NCI-H2029 (cell line): ENCODE results near the gene MRPL40.
A peak's percentile ranks its signal among the peaks of the same experiment; 100 is the strongest.
"Not testable (repeated sequence)": the region's sequence is repeated elsewhere in the genome, so short reads cannot be mapped to it uniquely, and the experiment has no call there.

Experiments
- DNase-seq: peaks from one replicate; lab custom pipeline; 2025; lab: John Stamatoyannopoulos, UW

Gene MRPL40

GRCh38 chr22:19442166-19442565 is 9.8 kb downstream of the MRPL40 start:
- DNase-seq = no peak

DNA sequence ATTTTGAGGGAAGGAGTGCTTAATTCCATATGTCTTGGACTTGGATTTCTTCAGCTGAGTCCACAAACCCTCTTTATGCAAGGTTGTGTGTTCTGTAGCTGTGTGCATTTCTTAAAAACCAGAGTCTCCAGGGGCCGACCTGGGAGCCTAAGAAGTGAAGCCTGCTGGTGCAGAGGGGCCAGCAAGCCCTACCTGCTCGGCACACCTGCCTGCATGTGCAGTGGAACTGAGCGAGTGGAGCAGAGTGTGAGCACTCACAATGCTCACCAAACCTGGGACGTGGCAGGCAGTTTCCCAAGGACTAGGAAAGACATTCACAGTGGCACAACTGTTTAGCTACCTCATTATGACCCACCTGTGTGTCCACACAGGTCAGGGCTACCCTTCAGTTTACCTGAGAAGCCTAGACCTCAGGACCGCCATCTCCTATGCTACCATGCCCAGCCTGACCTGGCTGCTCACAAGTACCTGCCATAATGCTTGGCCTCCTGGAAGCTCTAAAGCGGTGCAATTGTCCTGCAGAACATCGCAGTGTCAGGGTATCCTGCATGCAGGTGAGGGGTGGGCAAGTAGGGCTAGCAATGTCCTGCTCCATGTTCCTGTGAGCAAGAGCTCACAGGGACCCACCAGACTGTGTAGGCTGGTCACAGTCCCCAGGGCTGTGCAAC is 11.3 kb downstream of the MRPL40 start:
- DNase-seq = no peak

DNA sequence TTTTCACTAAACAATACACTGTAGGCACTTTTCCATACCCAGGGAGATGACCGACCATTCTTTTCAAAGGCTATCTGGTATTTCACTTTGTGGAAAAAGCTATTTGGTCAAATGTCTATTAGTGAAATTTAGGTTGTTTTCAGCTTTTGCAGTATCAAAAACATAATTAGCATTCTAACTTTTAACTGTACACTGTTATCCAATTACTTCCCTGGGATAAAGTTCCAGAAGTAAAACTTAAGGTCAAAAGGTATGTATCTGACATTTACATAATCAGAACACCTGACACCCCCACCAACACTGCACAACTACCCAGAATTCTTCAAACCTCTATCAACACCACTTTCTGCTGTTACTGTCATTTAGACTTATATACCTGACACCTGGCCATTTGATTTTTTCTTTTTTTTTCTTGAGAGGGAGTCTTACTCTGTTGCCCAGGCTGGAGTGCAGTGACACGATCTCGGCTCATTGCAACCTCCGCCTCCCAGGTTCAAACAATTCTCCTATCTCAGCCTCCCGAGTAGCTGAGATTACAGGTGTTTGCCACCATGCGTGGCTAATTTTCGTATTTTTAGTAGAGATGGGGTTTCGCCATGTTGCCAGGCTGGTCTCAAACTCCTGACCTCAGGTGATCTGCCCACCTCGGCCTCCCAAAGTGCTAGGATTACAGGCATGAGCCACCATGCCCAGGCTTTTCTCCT is 13.1 kb downstream of the MRPL40 start:
- DNase-seq = not testable (repeated sequence)

- DNase-seq = no peak
Observed at GRCh38 chr22:19446603-19447329, 14.4 kb downstream of the MRPL40 start.

- peak; percentile 78 for DNase-seq
Observed at GRCh38 chr22:19447330-19448075, 15.2 kb downstream of the MRPL40 start, which contains the start of gene C22orf39. TSS of gene C22orf39 (minus strand) at chr22:19447711. CDS start at chr22:19447688, 23 bp downstream.

DNA sequence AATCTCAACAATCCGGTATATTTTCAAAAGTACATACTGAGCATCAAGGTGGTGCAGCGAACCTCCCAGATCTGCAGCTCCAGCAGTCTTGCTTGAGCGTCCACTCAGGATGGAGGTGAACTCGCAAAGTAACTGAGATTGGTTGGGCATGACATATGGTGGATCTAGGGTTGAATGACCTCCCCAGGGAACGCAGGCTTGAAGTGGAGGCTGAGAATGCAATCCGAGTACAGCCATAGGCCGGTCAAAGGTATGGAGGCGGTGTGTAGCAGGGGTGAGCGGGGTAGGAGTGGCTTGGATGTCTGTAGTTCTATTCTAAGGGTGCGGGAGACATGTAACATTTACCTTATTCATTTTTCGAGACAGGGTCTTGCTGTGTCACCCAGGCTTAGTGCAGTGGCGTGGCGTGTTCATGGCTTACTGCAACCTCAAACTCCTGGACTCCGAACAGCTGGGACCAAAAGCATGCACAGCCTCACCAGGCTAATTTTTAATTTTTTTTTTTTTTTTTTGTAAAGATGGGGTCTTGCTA is 15.8 kb downstream of the MRPL40 start:
- DNase-seq = peak; percentile 16

DNA sequence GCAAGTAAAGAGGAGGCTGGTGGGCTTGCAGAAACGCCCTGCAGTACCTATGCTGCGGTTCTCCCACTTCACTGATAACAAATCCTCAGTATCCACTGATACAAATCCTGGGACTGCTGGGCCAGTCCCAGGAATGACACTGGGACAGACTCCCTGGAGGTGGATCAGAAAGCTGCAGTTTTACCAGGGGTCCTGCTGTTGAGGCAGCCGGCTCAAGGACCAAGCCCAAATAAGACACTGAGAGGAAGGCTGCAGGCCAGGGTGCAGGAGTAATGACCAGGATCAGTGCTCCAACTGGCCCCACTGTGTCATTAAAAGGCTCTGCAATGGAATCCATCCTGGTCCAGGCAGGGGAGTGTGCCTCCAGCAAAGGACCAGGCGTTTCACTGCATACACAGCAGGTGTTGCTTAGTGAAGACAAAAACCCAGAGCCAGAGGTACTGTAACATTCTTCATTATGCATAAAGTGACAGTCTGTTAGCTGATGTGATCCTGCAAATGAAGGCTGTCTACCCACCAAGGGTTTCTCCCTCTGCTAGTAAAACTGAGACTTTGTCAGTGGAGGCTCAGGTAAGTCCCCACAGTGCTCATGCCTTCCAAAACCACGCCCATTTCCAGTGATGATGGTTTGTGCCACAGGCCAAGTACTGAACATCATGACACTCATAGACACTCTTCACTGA is 16.5 kb downstream of the MRPL40 start:
- DNase-seq = no peak

GRCh38 chr22:19449422-19449767 is 17.1 kb downstream of the MRPL40 start:
- DNase-seq = no peak

DNA sequence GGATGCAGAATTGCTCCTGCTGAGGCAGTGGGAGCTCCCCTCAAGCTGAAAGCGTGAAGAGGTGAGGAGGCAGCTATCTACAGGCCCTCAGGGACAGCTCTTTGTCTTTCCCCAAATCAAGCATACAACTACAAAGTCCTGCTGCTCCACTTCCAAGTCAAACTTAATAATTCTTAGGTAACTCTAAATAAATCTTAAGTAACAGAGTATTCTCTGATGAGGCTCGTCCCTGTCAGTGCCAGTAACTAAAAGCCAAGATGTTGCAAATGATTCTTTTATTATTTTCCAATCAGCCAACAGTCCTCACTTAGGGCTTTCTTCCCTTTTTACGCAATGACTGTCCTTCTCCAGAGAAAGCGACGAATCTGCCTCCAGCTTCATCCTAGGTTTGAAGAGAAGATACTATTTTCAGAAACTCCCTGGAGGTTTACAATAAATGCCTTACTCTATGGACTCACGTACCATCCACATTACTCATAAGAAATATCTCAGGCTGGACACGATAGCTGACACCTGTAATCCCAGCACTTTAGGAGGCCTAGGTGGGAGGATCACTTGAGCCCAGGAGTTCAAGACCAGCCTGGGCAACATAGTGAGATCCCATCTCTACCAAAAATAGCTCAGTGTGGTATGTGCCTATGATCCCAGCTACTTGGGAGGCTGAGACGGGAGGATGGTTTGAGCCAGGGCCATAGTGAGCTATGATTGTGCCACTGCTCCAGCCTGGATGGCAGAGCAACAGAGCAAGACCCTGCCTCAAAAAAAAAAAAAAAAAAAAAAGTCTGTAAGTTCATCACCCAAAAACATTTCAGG is 18.2 kb downstream of the MRPL40 start:
- DNase-seq = no peak

DNA sequence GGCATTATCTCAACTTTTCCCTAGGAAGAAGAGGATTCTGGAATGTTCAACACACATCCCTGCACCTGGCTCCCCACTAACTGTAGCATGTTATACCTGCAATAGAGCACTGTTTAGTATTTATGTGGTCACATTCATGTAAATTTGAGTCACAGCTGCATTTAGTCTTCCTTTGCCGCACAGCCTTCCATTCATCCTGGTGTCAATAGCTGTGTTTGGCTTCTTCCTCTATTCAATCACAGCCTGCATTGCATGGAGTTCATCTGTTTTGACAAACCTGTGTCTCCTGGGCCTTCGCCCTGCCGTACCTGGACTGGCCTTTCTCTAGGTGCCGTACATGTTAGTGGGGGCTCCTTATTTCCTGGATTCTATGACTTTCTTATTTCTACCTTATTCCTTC is 19.2 kb downstream of the MRPL40 start:
- DNase-seq = no peak

GRCh38 chr22:19453718-19454117 is 21.4 kb downstream of the MRPL40 start:
- no peak for DNase-seq

DNA sequence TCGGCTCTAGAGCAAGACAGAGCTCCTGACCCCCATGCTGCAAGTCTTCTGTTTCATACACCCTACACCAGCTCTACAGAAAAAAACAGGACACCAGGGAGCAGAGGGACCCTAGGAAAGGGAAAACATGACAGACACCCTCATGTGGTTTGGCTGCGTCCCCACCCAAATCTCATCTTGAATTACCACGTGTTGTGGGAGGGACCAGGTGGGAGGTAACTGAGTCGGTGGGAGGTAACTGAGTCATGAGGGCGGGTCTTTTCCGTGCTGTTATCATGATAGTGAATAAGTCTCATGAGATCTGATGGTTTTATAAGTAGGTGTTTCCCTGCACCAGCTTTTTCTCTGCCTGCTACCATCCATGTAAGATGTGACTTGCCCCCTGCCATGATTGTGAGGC is 21.8 kb downstream of the MRPL40 start:
- DNase-seq = no peak

DNA sequence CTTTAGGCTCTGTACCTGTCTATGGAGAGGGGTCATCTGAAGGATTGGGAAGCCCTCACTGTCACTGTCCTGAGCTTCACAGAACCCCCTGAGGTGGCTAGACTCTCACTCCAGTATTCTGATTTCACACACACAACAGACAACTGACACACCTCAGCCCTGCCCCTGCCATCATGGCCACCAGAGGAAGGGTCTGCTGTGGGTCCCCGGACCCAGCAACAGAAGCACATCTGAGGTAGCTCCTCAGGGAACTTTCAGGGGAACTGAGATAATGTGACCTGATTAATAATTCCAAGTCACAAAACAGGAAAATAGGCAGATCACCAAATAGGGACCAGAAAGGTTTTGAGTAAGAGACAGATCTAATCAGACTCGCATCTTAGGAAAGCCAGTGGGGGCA is 22.7 kb downstream of the MRPL40 start:
- DNase-seq = no peak

- DNase-seq = no peak
Observed at GRCh38 chr22:19455585-19456370, 23.4 kb downstream of the MRPL40 start.

GRCh38 chr22:19456541-19456940 is 24.2 kb downstream of the MRPL40 start:
- no peak for DNase-seq

DNA sequence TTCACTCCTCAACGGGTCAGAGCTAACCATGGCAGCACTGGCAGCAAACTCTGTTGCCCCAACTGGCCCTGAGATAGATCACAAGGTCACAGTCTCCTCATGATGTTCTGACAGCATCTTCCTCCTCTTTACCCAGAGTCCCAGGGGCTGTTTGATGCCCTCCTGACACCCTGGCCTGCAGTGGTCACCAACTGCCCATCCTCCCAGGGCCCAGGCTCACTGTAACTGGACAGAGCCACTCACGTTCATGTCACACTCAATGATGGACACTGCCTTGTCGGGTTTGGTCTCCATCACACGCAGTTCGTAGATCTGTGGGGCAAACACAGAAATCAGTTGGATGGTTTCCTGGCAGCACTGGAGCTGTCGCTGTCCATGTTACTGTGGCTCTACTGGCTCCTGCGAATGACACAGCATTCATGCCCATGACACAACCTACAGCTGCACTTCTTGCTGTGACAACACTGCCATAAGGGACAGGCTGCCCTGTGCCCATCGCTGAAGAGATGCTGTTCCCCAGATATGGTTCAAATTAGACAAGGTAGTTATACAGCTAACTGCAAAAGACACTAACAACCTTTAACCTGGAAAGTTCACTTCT is 25.6 kb downstream of the MRPL40 start:
- no peak for DNase-seq

- no peak for DNase-seq
Observed at GRCh38 chr22:19460036-19460435, 27.7 kb downstream of the MRPL40 start.

- DNase-seq = no peak
Observed at GRCh38 chr22:19461506-19461905, 29.2 kb downstream of the MRPL40 start.

DNA sequence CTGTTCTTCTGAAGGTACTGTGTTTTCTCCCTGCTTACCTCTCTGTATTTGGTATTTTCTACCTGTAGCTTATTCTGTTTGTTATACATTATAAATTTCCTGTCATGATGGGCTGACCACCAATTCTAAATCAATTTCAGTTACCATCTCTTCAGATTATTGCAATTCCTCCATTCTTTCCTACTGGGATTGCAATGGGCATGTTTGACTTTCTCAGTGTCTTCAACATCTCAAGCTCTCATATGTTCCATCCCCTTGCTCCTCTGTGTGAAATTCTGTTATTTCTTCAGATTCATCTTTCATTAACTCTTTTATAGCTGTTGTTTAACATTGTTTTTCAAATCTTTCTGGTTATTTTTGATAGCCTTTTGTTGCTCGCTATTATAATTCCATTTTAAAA is 30.7 kb downstream of the MRPL40 start:
- DNase-seq = no peak
